ENCODE measurements around the gene IP6K3.

The IP6K3 gene

GRCh38 chr6:33761922-33762629 is 15.4 kb upstream of the IP6K3 start:
- DNase-seq: no peak
- Histone ChIP-seq H3K4me3 (no peak overlapping the region), H3K27ac (no peak overlapping the region), H3K36me3 (no peaks in the 10 kb centered on the region), H3K27me3 (peaks cover 0 to 3% of the 10 kb centered on the region in 2 donors), H3K4me1 (peaks cover 0 to 5% (median 0%) of the 10 kb centered on the region in 4 donors), H3K9me3 (no peaks in the 10 kb centered on the region)
- TF ChIP-seq CTCF (IDR thresholded peaks at IDR 0.05): peak; percentile 34 to 45
- intact Hi-C loops (cut with DNase I; ENCODE audit: low total_unique reads): loop anchor here (10.0 kb wide), 2 partner anchors 47 to 263 kb away; partner anchors contain the start of gene UQCC2

DNA sequence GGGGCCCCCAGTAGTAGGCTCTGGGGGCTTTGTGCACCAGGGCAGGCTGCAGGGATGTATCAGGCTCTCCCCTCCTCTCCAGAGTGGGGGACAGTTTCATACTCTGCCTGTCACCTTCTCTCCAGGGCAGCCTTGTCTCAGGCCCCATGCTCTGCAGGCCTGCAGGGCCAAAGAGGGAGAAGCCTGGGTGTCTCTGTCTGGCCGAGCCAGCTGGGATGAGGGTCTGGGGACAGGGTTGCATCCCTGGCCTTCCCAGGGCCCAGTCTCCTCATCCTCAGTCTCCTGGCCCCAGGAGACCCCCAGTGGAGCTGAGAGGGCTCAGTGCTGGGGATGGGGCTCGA is 14.8 kb upstream of the IP6K3 start:
- no peaks in the 10 kb centered on the region for H3K9me3 ChIP-seq
- H3K27me3 ChIP-seq: peaks cover 0 to 3% of the 10 kb centered on the region in 2 donors
- no peak overlapping the region for H3K27ac ChIP-seq
- DNase-seq: no peak
- intact Hi-C loops (cut with DNase I; ENCODE audit: low total_unique reads): loop anchor here (10.0 kb wide), 2 partner anchors 47 to 263 kb away; partner anchors contain the start of gene UQCC2
- no peaks in the 10 kb centered on the region for H3K36me3 ChIP-seq
- TF ChIP-seq CTCF (IDR thresholded peaks at IDR 0.05): no peak
- H3K4me1 ChIP-seq: peaks cover 0 to 5% (median 0%) of the 10 kb centered on the region in 4 donors
- no peak overlapping the region for H3K4me3 ChIP-seq

GRCh38 chr6:33759887-33760629 is 13.4 kb upstream of the IP6K3 start:
- peaks cover 0 to 7% of the 10 kb centered on the region in 2 donors for H3K27me3 ChIP-seq
- intact Hi-C loops (cut with DNase I; ENCODE audit: low total_unique reads): loop anchor here (10.0 kb wide), 2 partner anchors 45 to 265 kb away; partner anchors contain the start of gene UQCC2

GRCh38 chr6:33758815-33759216 is 12.1 kb upstream of the IP6K3 start:
- no peaks in the 10 kb centered on the region for H3K36me3 ChIP-seq
- H3K27me3 ChIP-seq: peaks cover 0 to 13% of the 10 kb centered on the region in 2 donors
- DNase-seq: no peak
- no peak for TF ChIP-seq CTCF (IDR thresholded peaks at IDR 0.05)
- H3K27ac ChIP-seq: no peak overlapping the region
- intact Hi-C loops (cut with DNase I; ENCODE audit: low total_unique reads): no loop called here
- peaks cover 0 to 5% (median 0%) of the 10 kb centered on the region in 4 donors for H3K4me1 ChIP-seq
- H3K4me3 ChIP-seq: no peak overlapping the region
- no peaks in the 10 kb centered on the region for H3K9me3 ChIP-seq

More at GRCh38 chr6:33759887-33760629, 13.4 kb upstream of the IP6K3 start:
- Histone ChIP-seq H3K9me3 (no peaks in the 10 kb centered on the region), H3K36me3 (no peaks in the 10 kb centered on the region), H3K27ac (no peak overlapping the region), H3K4me1 (peaks cover 0 to 5% (median 0%) of the 10 kb centered on the region in 4 donors), H3K4me3 (no peak overlapping the region)
- no peak for DNase-seq
- no peak for TF ChIP-seq CTCF (IDR thresholded peaks at IDR 0.05)

DNA sequence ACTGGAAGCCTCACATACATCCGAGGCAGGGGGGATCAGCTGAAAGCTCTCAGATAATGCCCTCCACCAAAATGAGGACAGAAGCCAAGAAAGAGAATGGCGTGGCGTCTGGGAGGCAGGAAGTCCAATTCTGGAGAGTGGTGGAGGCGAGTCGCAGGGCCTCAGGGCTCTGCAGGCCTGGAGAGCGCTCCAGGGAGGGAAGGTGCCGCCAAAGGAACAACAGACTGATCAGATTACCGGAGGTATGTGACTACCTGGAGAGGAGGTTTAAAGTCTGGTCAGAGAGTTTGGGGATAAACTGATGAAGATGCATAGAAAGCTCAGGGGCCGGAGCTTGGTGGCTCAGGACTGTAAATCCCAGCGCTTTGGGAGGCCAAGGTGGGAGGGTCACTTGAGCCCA is 11.2 kb upstream of the IP6K3 start:
- no peak for TF ChIP-seq CTCF (IDR thresholded peaks at IDR 0.05)
- no peaks in the 10 kb centered on the region for H3K36me3 ChIP-seq
- DNase-seq: no peak
- H3K4me1 ChIP-seq: peaks cover 0 to 5% (median 0%) of the 10 kb centered on the region in 4 donors
- no peaks in the 10 kb centered on the region for H3K9me3 ChIP-seq
- no peak overlapping the region for H3K4me3 ChIP-seq
- intact Hi-C loops (cut with DNase I; ENCODE audit: low total_unique reads): no loop called here
- no peak overlapping the region for H3K27ac ChIP-seq
- H3K27me3 ChIP-seq: peaks cover 0 to 13% of the 10 kb centered on the region in 2 donors

All from tibial artery (tissue), 4 donors.